Loucy (cell line): ENCODE data around the gene RBM33.

ENCODE experiments used
- CTCF ChIP-seq: fragments of 200-600 bp; sonication (generic); conservative IDR thresholded peaks from 2 replicates; pipeline ENCODE4 v1.5.1; 2014; ENCODE audit warnings: mild to moderate bottlenecking, antibody characterized with exemption, low read length
- EZH2phosphoT487 ChIP-seq: fragments of 200-600 bp; IDR thresholded peaks from 2 replicates; pipeline ENCODE4 v1.6.1; 2018; ENCODE audit warnings: antibody characterized with exemption, mild to moderate bottlenecking, moderate library complexity, borderline replicate concordance

GRCh38 chr7:155621418-155621980 is 23.0 kb upstream of the RBM33 start:
- no peak for TF ChIP-seq CTCF
- no peak for TF ChIP-seq EZH2phosphoT487
